Transverse colon (tissue), 4 donors: ENCODE measurements around the gene VTI1A. TPM values are rescaled to one million over a fixed set of nuclear protein-coding genes. Genes with fewer than 3 reads are reported as not detected.

ENCODE experiments used
- DNase-seq: peaks from one replicate; pipeline ENCODE4 v3.0.0-alpha.2; 2019
- H3K27ac ChIP-seq, 4 donors: fragments of 200-600 bp; sonication (generic); 2 replicates each; pipeline ENCODE4 v1.5.1; 2016 to 2018; ENCODE audit warnings: inconsistent platforms in 4 of 4
- H3K27me3 ChIP-seq: fragments of 200-600 bp; sonication (generic); 2 replicates; pipeline ENCODE4 v1.5.1; 2017; ENCODE audit warnings: inconsistent platforms
- H3K36me3 ChIP-seq, 4 donors: fragments of 200-600 bp; sonication (generic); 2 replicates each; pipeline ENCODE4 v1.5.1; 2017 to 2019; ENCODE audit warnings: inconsistent platforms in 4 of 4
- H3K4me1 ChIP-seq, 4 donors: fragments of 200-600 bp; sonication (generic); 2 replicates each; pipeline ENCODE4 v1.5.1; 2017 to 2020; ENCODE audit warnings: inconsistent platforms in 4 of 4
- H3K4me3 ChIP-seq, 4 donors: fragments of 200-600 bp; sonication (generic); 1 replicate in 1 of 4; 2 replicates in 3 of 4; pipeline versions ENCODE4 v1.5.1 to v1.6.1; 2017 to 2019; ENCODE audit warnings: inconsistent platforms in 4 of 4
- H3K9me3 ChIP-seq, 2 donors: fragments of 200-600 bp; sonication (generic); 2 replicates each; pipeline ENCODE4 v1.5.1; 2017 to 2019; ENCODE audit warnings: inconsistent platforms in 2 of 2
- CTCF ChIP-seq, 5 experiments: fragments of 200-600 bp in 3 of 5; fragments of 450-650 bp in 2 of 5; sonication (generic) in 3 of 5; IDR thresholded peaks; 1 replicate in 2 of 5; 2 replicates in 3 of 5; pipeline ENCODE4 v1.5.1; 2016 to 2017; ENCODE audit warnings: antibody characterized with exemption in 5 of 5, inconsistent platforms in 3 of 5, mild to moderate bottlenecking in 2 of 5, moderate library complexity in 1 of 5
- EP300 ChIP-seq: sonication (generic); formaldehyde crosslinking; IDR thresholded peaks from one replicate; pipeline ENCODE4 v1.6.1; 2017; ENCODE audit warnings: antibody characterized with exemption, low read depth
- POLR2A ChIP-seq: fragments of 450-650 bp; IDR thresholded peaks from one replicate; pipeline ENCODE4 v1.6.1; 2016; ENCODE audit warnings: antibody characterized with exemption, mild to moderate bottlenecking, moderate library complexity
- POLR2AphosphoS5 ChIP-seq, 3 donors: sonication (generic); formaldehyde crosslinking; IDR thresholded peaks; one replicate each; pipeline ENCODE4 v1.6.1; 2016; ENCODE audit warnings: antibody characterized with exemption in 3 of 3
- WGBS, 2 donors: methylation state at CpG; one replicate each; pipeline ENCODE4 v1.1.5; 2018; ENCODE audit warnings: low coverage in 1 of 2; 5-methylcytosine and 5-hydroxymethylcytosine counted together
- in situ Hi-C, 4 donors: fragments of 200-750 bp; cut with MboI; loops; one replicate each; pipeline versions ENCODE4 v1.15.0 to v1.15.1; 2017; ENCODE audit warnings: low sequenced_read_pairs in 3 of 4, low pct_ligation_motif_present in 1 of 4, low pct_unique_long_range_greater_than_20kb in 1 of 4
- intact Hi-C: fragments of 100-400 bp; cut with DNase I; formaldehyde crosslinking; loops from one replicate; pipeline ENCODE4 v1.15.1; 2023; ENCODE audit warnings: low total_unique reads
- total RNA-seq, 4 donors: library from RNA; depleted of rRNA; stranded (reverse); fragments of >200 nt; gene quantifications; one replicate each; pipeline ENCODE4 v1.1.0, GENCODE V29; 2016

Gene VTI1A
- total RNA-seq, 4 donors from 2014 or later: 65.8 to 211 (median 149) TPM

DNA sequence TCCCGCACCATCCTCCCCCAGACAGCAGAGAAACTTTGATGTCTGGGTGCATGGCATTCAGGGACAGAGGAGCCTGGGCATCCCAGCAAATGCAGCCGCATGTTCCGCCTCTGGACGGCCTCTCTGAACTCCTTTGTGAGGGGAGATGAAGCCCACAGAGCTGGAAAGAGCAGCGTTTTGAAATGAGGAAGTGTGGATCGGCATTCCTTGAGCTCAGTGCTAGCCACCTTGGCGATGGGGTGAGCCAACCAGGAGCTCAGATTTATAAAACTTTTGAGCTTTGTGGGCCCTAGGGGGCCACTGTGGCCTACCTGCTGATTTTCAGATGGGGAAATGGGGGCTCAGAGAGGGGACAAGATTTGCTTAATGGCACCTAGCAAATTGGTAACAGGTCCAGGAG lies 376.6 kb downstream of the VTI1A start:
- Histone ChIP-seq H3K27ac (no peak overlapping the region), H3K4me1 (no peaks in the 10 kb centered on the region), H3K36me3 (no peaks in the 10 kb centered on the region), H3K9me3 (no peaks in the 10 kb centered on the region), H3K4me3 (no peak overlapping the region), H3K27me3 (no peaks in the 10 kb centered on the region)
- 60 to 98% methylated on average over 1 to 7 of the region's 7 CpGs for WGBS, 2 donors
- in situ Hi-C loops (no loop called here), intact Hi-C loops (no loop called here)
- no peak for TF ChIP-seq POLR2A
- TF ChIP-seq CTCF (IDR thresholded peaks at IDR 0.05): no peak
- no peak for TF ChIP-seq EP300
- TF ChIP-seq POLR2AphosphoS5 (IDR thresholded peaks at IDR 0.05): no peak
- DNase-seq: no peak

DNA sequence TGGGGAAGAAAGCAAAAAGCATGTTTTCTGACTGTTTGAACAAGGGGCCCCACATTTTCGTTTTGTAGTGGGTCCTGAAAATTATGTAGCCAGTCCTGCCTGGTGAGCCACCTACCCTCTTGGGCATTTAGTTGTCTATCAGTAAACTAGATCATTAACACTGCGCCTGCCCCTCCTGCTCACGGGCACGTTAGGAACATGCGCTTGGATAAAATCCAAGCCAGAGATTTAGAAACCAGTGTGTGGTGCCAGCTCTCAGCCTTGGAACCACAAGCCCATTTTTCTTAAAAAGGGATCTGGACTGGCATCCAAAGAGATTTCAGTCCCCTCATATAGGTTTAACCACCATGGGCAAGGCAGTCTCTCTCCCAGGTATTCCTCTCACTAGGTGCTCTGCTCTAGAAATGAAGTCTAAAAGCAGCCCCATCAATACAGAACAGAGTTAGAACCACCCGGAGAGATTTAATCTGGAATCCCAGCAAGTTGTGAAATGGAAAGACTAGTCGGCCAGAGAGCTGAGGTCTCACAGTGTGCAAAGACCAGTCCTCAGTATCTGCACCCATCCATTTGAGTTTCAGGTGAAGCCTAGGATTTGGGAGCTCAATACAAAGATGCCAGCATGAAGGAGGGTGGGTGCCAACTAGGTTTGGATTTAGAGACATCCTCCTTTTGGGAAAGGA lies 379.1 kb downstream of the VTI1A start:
- H3K27me3 ChIP-seq: no peaks in the 10 kb centered on the region
- in situ Hi-C loops (no loop called here), intact Hi-C loops (no loop called here)
- TF ChIP-seq EP300 (no peak), POLR2AphosphoS5 (IDR thresholded peaks at IDR 0.05) (no peak), POLR2A (no peak), CTCF (IDR thresholded peaks at IDR 0.05) (no peak)
- DNase-seq: no peak
- H3K27ac ChIP-seq: no peak overlapping the region
- no peaks in the 10 kb centered on the region for H3K9me3 ChIP-seq
- H3K36me3 ChIP-seq: no peaks in the 10 kb centered on the region
- WGBS, 2 donors: 56 to 66% methylated on average over 3 to 7 of the region's 7 CpGs
- no peaks in the 10 kb centered on the region for H3K4me1 ChIP-seq
- no peak overlapping the region for H3K4me3 ChIP-seq

GRCh38 chr10:112827086-112827485 lies 380.1 kb downstream of the VTI1A start:
- Histone ChIP-seq H3K27me3 (no peaks in the 10 kb centered on the region), H3K36me3 (no peaks in the 10 kb centered on the region), H3K4me3 (no peak overlapping the region), H3K9me3 (no peaks in the 10 kb centered on the region), H3K27ac (no peak overlapping the region), H3K4me1 (no peaks in the 10 kb centered on the region)
- WGBS, 2 donors: 93 to 94% methylated on average over 8 to 14 of the region's 14 CpGs
- intact Hi-C loops: no loop called here
- TF ChIP-seq EP300: no peak
- TF ChIP-seq CTCF (IDR thresholded peaks at IDR 0.05): no peak
- no peak for DNase-seq
- in situ Hi-C loops: no loop called here

- H3K36me3 ChIP-seq: no peaks in the 10 kb centered on the region
- H3K27me3 ChIP-seq: no peaks in the 10 kb centered on the region
- in situ Hi-C loops: no loop called here
- H3K4me1 ChIP-seq: no peaks in the 10 kb centered on the region
- no peaks in the 10 kb centered on the region for H3K9me3 ChIP-seq
- intact Hi-C loops: no loop called here
- 97 to 100% methylated on average over 2 to 4 of the region's 4 CpGs for WGBS, 2 donors
- DNase-seq: no peak
- H3K4me3 ChIP-seq: no peak overlapping the region
- TF ChIP-seq POLR2A: no peak
- TF ChIP-seq CTCF (IDR thresholded peaks at IDR 0.05): no peak
- TF ChIP-seq POLR2AphosphoS5 (IDR thresholded peaks at IDR 0.05): no peak
- H3K27ac ChIP-seq: no peak overlapping the region
These were observed 380.9 kb downstream of the VTI1A start for GRCh38 chr10:112827951-112828350.
